Panc1 (cell line): ENCODE data around the gene COL5A1. TPM values are rescaled to one million over a fixed set of nuclear protein-coding genes. Genes with fewer than 3 reads are reported as not detected.
"Not testable (repeated sequence)": the region's sequence is repeated elsewhere in the genome, so short reads cannot be mapped to it uniquely, and the experiment has no call there.

Experiments
- ATAC-seq: fragments of 200-7000 bp; cut with Tn5 transposase; 2 replicates; pipeline ENCODE4 v1.9.1; 2020; ENCODE audit warnings: mild to moderate bottlenecking, moderate library complexity
- BruUV-seq: library from RNA; stranded (reverse); fragments of 400-500 nt; replicated peaks from 2 replicates; lab custom pipeline; 2021; lab: Mats Ljungman, UMichigan
- CTCF ChIA-PET: fragments of 300-600 bp; sonication (Branson Sonifier 250); formaldehyde crosslinking; loops from one replicate; lab custom pipeline; 2022; ENCODE audit warnings: antibody characterized with exemption; lab: Charles Lee
- POLR2A ChIA-PET: fragments of 300-600 bp; sonication (Branson Sonifier 250); formaldehyde crosslinking; loops from one replicate; lab custom pipeline; 2022; ENCODE audit warnings: antibody characterized with exemption; lab: Charles Lee
- DNase-seq: peaks from one replicate; pipeline ENCODE4 v3.0.0-alpha.2; 2010; ENCODE audit warnings: low read depth, low spot score
- H3K27ac ChIP-seq: 2 replicates; pipeline ENCODE4 v1.5.1; 2011; ENCODE audit warnings: mild to moderate bottlenecking, low read length, inconsistent platforms
- H3K27me3 ChIP-seq: fragments of 200-500 bp; sonication (Bioruptor generic); 2 replicates; pipeline ENCODE4 v1.6.0; 2014; ENCODE audit warnings: low read length, inconsistent platforms; ENCODE audit not compliant: control insufficient read depth, insufficient read depth
- H3K36me3 ChIP-seq: fragments of 200-500 bp; sonication (Bioruptor generic); 2 replicates; pipeline ENCODE4 v1.5.1; 2014; ENCODE audit warnings: inconsistent platforms, mild to moderate bottlenecking, low read length, moderate library complexity; ENCODE audit not compliant: control insufficient read depth, insufficient read depth
- H3K4me1 ChIP-seq: 2 replicates; pipeline ENCODE4 v1.5.1; 2011; ENCODE audit warnings: inconsistent platforms, mild to moderate bottlenecking, low read length, moderate library complexity; ENCODE audit not compliant: control insufficient read depth, insufficient read depth
- H3K4me3 ChIP-seq, 2 experiments: 2 replicates each; pipeline ENCODE4 v1.5.1; 2011 to 2012; ENCODE audit warnings: low read depth in 2 of 2, low read length in 2 of 2, mild to moderate bottlenecking in 2 of 2, inconsistent platforms in 1 of 2, moderate library complexity in 1 of 2
- H3K9me3 ChIP-seq: fragments of 200-500 bp; sonication (Bioruptor generic); 2 replicates; pipeline ENCODE4 v1.5.1; 2014; ENCODE audit warnings: low read depth, mild to moderate bottlenecking, inconsistent platforms, low read length, moderate library complexity; ENCODE audit not compliant: control insufficient read depth, insufficient read depth
- POLR2AphosphoS5 ChIP-seq: IDR thresholded peaks from 2 replicates; pipeline ENCODE4 v1.6.1; 2012; ENCODE audit warnings: mild to moderate bottlenecking, low read depth, low read length, moderate library complexity
- SIN3A ChIP-seq: IDR thresholded peaks from 2 replicates; pipeline ENCODE4 v1.6.1; 2012; ENCODE audit warnings: low read depth, mild to moderate bottlenecking, low read length, moderate library complexity, borderline replicate concordance; ENCODE audit not compliant: insufficient read depth
- TCF7L2 ChIP-seq: IDR thresholded peaks from 2 replicates; pipeline ENCODE4 v1.6.1; 2011; ENCODE audit warnings: mild to moderate bottlenecking, low read depth, low read length, inconsistent platforms
- in situ Hi-C: cut with HindIII; loops from 2 replicates; pipeline ENCODE4 v1.10.0; 2016; ENCODE audit warnings: low sequenced_read_pairs, low pct_unique_long_range_greater_than_20kb
- intact Hi-C: fragments of 100-400 bp; cut with micrococcal nuclease; formaldehyde crosslinking; loops from one replicate; pipeline ENCODE4 v1.10.0; 2022; ENCODE audit not compliant: unreplicated experiment
- total RNA-seq: library from RNA; stranded (reverse); gene quantifications from one replicate; pipeline ENCODE4 v1.2.1, GENCODE V29; 2021; ENCODE audit not compliant: unreplicated experiment
- TF ChIP-seq, protein P1 (sequence below): fragments of 450-650 bp; IDR thresholded peaks from 2 replicates; pipeline ENCODE4 v1.5.1; 2017; ENCODE audit warnings: mild to moderate bottlenecking
- TF ChIP-seq, protein P2 (sequence below), 2 experiments: IDR thresholded peaks; 2 replicates each; pipeline ENCODE4 v1.6.1; 2011 to 2012; ENCODE audit warnings: low read depth in 2 of 2, control low read depth in 1 of 2, low read length in 1 of 2, mild to moderate bottlenecking in 1 of 2, moderate library complexity in 1 of 2; ENCODE audit not compliant: insufficient read depth in 1 of 2

COL5A1 gene
- total RNA-seq, 1 experiment from 2014 or later, result 5.7 TPM

DNA sequence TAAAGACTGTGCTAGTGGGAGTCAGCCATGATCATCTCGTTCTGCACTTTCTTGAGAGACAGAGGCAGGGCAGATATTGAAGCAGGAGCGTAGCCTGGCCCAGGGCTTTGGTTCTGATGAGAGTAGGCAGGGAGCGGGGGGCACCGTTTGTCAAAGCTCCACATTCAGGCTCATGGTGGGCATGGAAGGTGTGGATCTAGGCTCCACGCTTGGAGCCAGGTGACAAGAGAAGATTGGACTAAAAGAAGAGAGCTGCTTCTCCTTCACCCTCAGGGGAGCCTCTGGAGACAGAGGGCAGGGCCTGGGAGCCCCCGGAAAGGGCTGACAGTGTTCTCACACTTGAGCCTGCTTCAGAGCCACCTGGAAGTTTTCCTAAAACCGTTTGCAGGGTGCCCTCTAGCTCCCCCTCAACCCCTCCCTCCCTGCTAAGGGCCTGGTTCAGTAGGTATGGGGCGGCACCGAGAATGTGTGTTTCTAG lies 214.3 kb downstream of the COL5A1 start:
- no TSS peak for BruUV-seq
- no peak for DNase-seq
- TF ChIP-seq POLR2AphosphoS5 (no peak), SIN3A (no peak), TCF7L2 (no peak)
- TF ChIP-seq, protein P1, sequence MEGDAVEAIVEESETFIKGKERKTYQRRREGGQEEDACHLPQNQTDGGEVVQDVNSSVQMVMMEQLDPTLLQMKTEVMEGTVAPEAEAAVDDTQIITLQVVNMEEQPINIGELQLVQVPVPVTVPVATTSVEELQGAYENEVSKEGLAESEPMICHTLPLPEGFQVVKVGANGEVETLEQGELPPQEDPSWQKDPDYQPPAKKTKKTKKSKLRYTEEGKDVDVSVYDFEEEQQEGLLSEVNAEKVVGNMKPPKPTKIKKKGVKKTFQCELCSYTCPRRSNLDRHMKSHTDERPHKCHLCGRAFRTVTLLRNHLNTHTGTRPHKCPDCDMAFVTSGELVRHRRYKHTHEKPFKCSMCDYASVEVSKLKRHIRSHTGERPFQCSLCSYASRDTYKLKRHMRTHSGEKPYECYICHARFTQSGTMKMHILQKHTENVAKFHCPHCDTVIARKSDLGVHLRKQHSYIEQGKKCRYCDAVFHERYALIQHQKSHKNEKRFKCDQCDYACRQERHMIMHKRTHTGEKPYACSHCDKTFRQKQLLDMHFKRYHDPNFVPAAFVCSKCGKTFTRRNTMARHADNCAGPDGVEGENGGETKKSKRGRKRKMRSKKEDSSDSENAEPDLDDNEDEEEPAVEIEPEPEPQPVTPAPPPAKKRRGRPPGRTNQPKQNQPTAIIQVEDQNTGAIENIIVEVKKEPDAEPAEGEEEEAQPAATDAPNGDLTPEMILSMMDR, result no peak
- TF ChIP-seq, protein P2, sequence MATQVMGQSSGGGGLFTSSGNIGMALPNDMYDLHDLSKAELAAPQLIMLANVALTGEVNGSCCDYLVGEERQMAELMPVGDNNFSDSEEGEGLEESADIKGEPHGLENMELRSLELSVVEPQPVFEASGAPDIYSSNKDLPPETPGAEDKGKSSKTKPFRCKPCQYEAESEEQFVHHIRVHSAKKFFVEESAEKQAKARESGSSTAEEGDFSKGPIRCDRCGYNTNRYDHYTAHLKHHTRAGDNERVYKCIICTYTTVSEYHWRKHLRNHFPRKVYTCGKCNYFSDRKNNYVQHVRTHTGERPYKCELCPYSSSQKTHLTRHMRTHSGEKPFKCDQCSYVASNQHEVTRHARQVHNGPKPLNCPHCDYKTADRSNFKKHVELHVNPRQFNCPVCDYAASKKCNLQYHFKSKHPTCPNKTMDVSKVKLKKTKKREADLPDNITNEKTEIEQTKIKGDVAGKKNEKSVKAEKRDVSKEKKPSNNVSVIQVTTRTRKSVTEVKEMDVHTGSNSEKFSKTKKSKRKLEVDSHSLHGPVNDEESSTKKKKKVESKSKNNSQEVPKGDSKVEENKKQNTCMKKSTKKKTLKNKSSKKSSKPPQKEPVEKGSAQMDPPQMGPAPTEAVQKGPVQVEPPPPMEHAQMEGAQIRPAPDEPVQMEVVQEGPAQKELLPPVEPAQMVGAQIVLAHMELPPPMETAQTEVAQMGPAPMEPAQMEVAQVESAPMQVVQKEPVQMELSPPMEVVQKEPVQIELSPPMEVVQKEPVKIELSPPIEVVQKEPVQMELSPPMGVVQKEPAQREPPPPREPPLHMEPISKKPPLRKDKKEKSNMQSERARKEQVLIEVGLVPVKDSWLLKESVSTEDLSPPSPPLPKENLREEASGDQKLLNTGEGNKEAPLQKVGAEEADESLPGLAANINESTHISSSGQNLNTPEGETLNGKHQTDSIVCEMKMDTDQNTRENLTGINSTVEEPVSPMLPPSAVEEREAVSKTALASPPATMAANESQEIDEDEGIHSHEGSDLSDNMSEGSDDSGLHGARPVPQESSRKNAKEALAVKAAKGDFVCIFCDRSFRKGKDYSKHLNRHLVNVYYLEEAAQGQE (IDR thresholded peaks at IDR 0.05; ENCODE audit: insufficient read depth in 1 of 2, low read depth in 2 of 2, low read length in 1 of 2), result no peak
- CTCF ChIA-PET, result no interaction called here
- ATAC-seq, result no peak
- intact Hi-C loops (no loop called here), in situ Hi-C loops (no loop called here)
- no peaks in the 10 kb centered on the region for H3K9me3 ChIP-seq
- no peak overlapping the region for H3K4me3 ChIP-seq
- POLR2A ChIA-PET, result no interaction called here
- H3K36me3 ChIP-seq, result no peaks in the 10 kb centered on the region
- H3K4me1 ChIP-seq, result no peaks in the 10 kb centered on the region
- H3K27ac ChIP-seq, result no peak overlapping the region
- H3K27me3 ChIP-seq, result no peaks in the 10 kb centered on the region; the same call in 1 of the 2 replicates

DNA sequence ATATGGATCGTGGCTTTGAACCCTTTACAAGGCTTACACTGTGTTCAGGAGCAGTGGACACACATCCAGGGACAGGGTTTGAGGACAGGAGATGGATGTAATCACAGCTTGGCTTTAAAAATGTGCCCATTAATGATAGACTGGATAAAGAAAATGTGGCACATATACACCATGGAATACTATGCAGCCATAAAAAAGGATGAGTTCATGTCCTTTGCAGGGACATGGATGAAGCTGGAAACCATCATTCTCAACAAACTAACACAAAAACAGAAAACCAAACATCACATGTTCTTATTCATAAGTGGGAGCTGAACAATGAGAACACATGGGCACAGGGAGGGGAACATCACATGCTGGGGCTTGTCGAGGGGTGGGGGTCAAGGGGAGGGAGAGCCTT lies 215.8 kb downstream of the COL5A1 start:
- BruUV-seq, H3K27ac ChIP-seq, POLR2A ChIA-PET, H3K4me1 ChIP-seq, DNase-seq, ATAC-seq, H3K4me3 ChIP-seq, H3K9me3 ChIP-seq, H3K27me3 ChIP-seq, intact Hi-C loops, CTCF ChIA-PET, H3K36me3 ChIP-seq, in situ Hi-C loops: not testable (repeated sequence)

DNA sequence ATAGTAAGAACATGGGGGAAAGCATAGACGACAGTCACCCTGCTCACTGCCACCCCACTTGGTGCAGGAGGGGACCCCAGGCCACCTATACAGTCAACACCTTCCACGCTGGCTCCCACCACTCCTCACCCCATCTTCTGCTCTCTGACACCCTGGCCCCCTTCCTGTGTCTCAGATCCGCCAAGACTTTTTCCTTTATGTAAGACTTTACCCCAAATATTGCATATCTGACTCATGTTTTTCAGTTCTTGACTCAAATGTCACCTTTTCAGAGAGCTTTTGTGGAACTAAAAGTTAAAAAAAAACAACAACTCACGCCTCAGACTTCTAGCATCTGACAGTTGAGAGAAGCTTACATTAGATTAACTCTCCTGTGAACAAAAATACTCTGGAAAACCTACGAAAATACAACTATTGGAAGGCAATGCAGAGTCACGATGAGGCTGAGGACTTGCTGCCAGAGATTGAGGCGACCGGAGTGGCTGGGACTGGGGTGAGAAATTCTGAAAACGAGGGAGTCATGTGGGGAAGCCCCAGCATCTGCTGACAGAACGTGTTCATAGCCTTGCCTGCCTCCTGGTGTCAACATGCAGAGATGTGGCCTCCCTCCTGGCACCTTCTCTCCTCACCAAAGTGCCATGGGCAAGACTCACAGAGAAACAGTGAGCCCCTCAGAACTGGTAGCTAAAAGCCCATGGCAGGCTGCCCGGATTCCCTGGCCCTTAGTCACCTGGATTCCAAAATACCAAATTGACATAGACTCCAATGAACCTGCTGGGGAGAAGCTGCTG lies 216.6 kb downstream of the COL5A1 start:
- ATAC-seq (no peak), DNase-seq (no peak)
- intact Hi-C loops, result no loop called here
- H3K9me3 ChIP-seq, result no peaks in the 10 kb centered on the region
- POLR2A ChIA-PET, result interaction anchor here (0.5 kb wide), 1 partner anchor 15 kb away, joined by 9 read pairs; no protein-coding TSS in a partner anchor
- H3K27me3 ChIP-seq, result no peaks in the 10 kb centered on the region; the same call in 1 of the 2 replicates
- in situ Hi-C loops, result no loop called here
- H3K4me3 ChIP-seq, result no peak overlapping the region
- no peak overlapping the region for H3K27ac ChIP-seq
- CTCF ChIA-PET, result no interaction called here
- H3K4me1 ChIP-seq, result no peaks in the 10 kb centered on the region
- TF ChIP-seq, protein P2 (IDR thresholded peaks at IDR 0.05; ENCODE audit: insufficient read depth in 1 of 2, low read depth in 2 of 2, low read length in 1 of 2), result no peak
- no TSS peak for BruUV-seq
- H3K36me3 ChIP-seq, result no peaks in the 10 kb centered on the region
